Ishikawa (cell line): ENCODE measurements around the gene NR6A1.
A peak's percentile ranks its signal among the peaks of the same experiment; 100 is the strongest.

Experiments
- CEBPB ChIP-seq: IDR thresholded peaks from 2 replicates; pipeline ENCODE4 v1.6.1; 2012
- CREB1 ChIP-seq: IDR thresholded peaks from 2 replicates; pipeline ENCODE4 v1.6.1; 2012; ENCODE audit warnings: low read depth
- EGR1 ChIP-seq: IDR thresholded peaks from 2 replicates; pipeline ENCODE4 v1.6.1; 2012
- EP300 ChIP-seq: IDR thresholded peaks from 2 replicates; pipeline ENCODE4 v1.6.1; 2012; ENCODE audit warnings: borderline replicate concordance
- FOXM1 ChIP-seq: IDR thresholded peaks from 2 replicates; pipeline ENCODE4 v1.6.1; 2012; ENCODE audit warnings: low read depth, borderline replicate concordance
- MAX ChIP-seq: IDR thresholded peaks from 2 replicates; pipeline ENCODE4 v1.6.1; 2012
- NFIC ChIP-seq: IDR thresholded peaks from 2 replicates; pipeline ENCODE4 v1.6.1; 2012
- RAD21 ChIP-seq: IDR thresholded peaks from 2 replicates; pipeline ENCODE4 v1.6.1; 2012; ENCODE audit warnings: low read depth
- REST ChIP-seq: IDR thresholded peaks from 2 replicates; pipeline ENCODE4 v1.6.1; 2012; ENCODE audit warnings: low read depth, mild to moderate bottlenecking
- TAF1 ChIP-seq: IDR thresholded peaks from 2 replicates; pipeline ENCODE4 v1.6.1; 2012; ENCODE audit warnings: low read depth, mild to moderate bottlenecking
- TCF12 ChIP-seq: IDR thresholded peaks from 2 replicates; pipeline ENCODE4 v1.6.1; 2012; ENCODE audit warnings: low read depth
- TEAD4 ChIP-seq: IDR thresholded peaks from 2 replicates; pipeline ENCODE4 v1.6.1; 2012
- USF1 ChIP-seq: IDR thresholded peaks from 2 replicates; pipeline ENCODE4 v1.6.1; 2012
- YY1 ChIP-seq: IDR thresholded peaks from 2 replicates; pipeline ENCODE4 v1.6.1; 2012; ENCODE audit warnings: low read depth
- ZBTB7A ChIP-seq: IDR thresholded peaks from 2 replicates; pipeline ENCODE4 v1.6.1; 2012; ENCODE audit warnings: low read depth

NR6A1 gene

GRCh38 chr9:124522121-124523098 lies 248.7 kb downstream of the NR6A1 start:
- TF ChIP-seq RAD21 (peak; percentile 23; the same call in 1 of the 2 replicates), FOXM1 (no peak), USF1 (no peak), TAF1 (no peak), ZBTB7A (no peak), TEAD4 (no peak)

GRCh38 chr9:124521142-124521541 lies 250.0 kb downstream of the NR6A1 start:
- no peak for TF ChIP-seq TCF12

GRCh38 chr9:124520206-124520596 lies 250.9 kb downstream of the NR6A1 start:
- TF ChIP-seq TCF12, result no peak
- TF ChIP-seq YY1, result no peak
- no peak for TF ChIP-seq TAF1
- no peak for TF ChIP-seq CEBPB
- TF ChIP-seq MAX, result no peak
- TF ChIP-seq NFIC, result no peak
- TF ChIP-seq EGR1, result no peak
- no peak for TF ChIP-seq USF1
- no peak for TF ChIP-seq FOXM1
- no peak for TF ChIP-seq EP300
- no peak for TF ChIP-seq RAD21
- no peak for TF ChIP-seq REST
- no peak for TF ChIP-seq TEAD4
- TF ChIP-seq ZBTB7A, result no peak
- no peak for TF ChIP-seq CREB1

- TF ChIP-seq EP300, result no peak
- TF ChIP-seq USF1, result no peak
- no peak for TF ChIP-seq MAX
- no peak for TF ChIP-seq FOXM1
- no peak for TF ChIP-seq TAF1
- TF ChIP-seq REST, result no peak
- TF ChIP-seq RAD21, result no peak
- no peak for TF ChIP-seq NFIC
- no peak for TF ChIP-seq CEBPB
- TF ChIP-seq TEAD4, result no peak
- no peak for TF ChIP-seq YY1
- no peak for TF ChIP-seq CREB1
Observed at GRCh38 chr9:124518116-124518515, 253.0 kb downstream of the NR6A1 start.

GRCh38 chr9:124517600-124517999 lies 253.5 kb downstream of the NR6A1 start:
- no peak for TF ChIP-seq TEAD4
- TF ChIP-seq USF1, result no peak
- no peak for TF ChIP-seq RAD21

- TF ChIP-seq CEBPB (no peak), TAF1 (no peak), TCF12 (no peak), TEAD4 (no peak), REST (no peak), FOXM1 (no peak), CREB1 (no peak), USF1 (no peak), MAX (no peak), RAD21 (no peak), YY1 (no peak), EP300 (no peak), NFIC (no peak), ZBTB7A (no peak), EGR1 (no peak)
Observed at GRCh38 chr9:124514874-124515273, 256.2 kb downstream of the NR6A1 start.
